Left ventricle myocardium superior (tissue), 1 donor: ENCODE measurements around the gene RTBDN. TPM values are rescaled to one million over a fixed set of nuclear protein-coding genes. Genes with fewer than 3 reads are reported as not detected.
"Not testable (repeated sequence)": the region's sequence is repeated elsewhere in the genome, so short reads cannot be mapped to it uniquely, and the experiment has no call there.

Experiments used
- ATAC-seq: fragments of 200-7000 bp; cut with Tn5 transposase; one replicate; pipeline ENCODE4 v1.9.1; 2020; ENCODE audit warnings: mild to moderate bottlenecking, moderate library complexity
- DNase-seq: peaks from one replicate; pipeline ENCODE4 v3.0.0-alpha.2; 2020
- intact Hi-C: fragments of 100-400 bp; cut with micrococcal nuclease; formaldehyde crosslinking; loops from one replicate; pipeline ENCODE4 v1.11.0; 2022
- total RNA-seq: library from RNA; stranded (reverse); fragmentation: NEBNext Ultra II Directional; extraction: Animal tissue kit (Norgen Biotek cat#: 25700); gene quantifications from one replicate; pipeline ENCODE4 v1.2.1, GENCODE V29; 2021
- donor health status: DM: no; HTN: yes; CAD: no; lungs with severe emphysema.

The RTBDN gene
- total RNA-seq, 1 donor from 2014 or later, result not detected

DNA sequence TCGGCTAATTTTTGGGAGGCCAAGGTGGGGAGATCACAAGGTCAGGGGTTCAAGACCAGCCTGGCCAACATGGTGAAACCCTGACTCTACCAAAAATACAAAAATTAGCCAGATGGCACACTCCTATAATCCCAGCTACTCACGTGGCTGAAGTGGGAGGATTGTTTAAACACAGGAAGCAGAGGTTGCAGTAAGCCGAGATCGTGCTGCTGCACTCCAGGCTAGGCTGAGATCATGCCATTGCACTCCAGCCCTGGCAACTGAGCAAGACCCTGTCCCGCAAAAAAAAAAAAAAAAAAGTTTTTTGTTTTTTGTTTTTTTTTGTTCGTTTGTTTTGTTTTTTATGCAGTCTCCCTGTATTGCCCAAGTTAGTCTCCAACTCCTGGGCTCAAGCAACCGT, 25.2 kb upstream of the RTBDN start:
- DNase-seq (no peak), ATAC-seq (no peak)
- intact Hi-C loops, result no loop called here

DNA sequence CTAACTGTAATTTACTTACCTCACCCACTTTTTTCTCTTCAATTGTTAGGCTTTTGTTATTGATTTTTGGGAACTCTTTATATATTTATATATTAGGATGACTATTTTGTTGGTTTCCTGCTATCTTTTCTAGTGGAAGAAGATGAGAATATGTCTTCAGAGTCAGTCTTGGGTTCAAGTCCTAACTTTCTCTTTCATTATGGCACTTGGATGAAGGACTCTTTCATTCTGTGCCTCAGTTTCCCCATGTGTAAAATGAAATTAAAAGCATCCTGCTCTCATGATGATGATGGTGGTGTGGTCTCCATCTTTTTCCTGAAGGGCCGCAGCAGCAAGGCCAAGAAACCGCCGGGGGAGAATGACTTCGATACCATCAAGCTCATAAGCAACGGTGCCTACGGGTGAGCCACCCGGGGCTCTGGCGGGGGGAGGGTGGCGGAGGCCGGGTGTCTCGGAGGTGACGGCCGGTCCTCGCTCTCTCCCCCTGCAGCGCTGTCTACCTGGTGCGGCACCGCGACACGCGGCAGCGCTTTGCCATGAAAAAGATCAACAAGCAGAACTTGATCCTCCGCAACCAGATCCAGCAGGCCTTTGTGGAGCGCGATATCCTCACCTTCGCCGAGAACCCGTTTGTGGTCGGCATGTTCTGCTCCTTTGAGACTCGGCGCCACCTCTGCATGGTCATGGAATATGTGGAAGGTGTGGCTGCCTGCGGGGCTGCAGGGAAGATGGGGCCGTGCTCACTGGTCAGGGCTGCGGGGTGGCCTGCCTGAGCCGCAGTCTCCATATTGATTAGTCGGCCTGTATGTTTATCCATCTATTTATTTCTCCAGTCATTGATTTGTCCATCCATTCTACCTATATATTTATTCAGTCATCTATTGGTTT, 23.9 kb upstream of the RTBDN start:
- intact Hi-C loops, result no loop called here
- DNase-seq (no peak), ATAC-seq (no peak)

DNA sequence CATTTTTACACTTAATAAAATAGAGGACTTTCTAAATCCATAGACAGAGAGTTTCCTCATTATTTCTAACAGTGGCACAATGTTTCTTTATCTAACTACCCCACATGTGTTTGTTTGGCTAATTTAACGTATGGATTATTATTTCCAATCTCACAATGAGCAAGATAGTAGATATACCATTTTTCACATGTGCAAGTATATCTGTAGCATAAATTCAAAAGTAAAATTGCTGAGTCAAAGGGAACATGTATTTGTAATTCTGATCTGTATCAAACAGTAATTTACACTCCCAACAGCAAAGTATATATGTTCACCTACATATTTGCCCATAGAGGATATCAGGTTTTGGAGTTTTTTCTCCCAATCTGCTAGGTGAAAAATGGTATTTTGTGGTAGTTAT, 22.3 kb upstream of the RTBDN start:
- ATAC-seq (no peak), DNase-seq (no peak)
- intact Hi-C loops, result no loop called here

DNA sequence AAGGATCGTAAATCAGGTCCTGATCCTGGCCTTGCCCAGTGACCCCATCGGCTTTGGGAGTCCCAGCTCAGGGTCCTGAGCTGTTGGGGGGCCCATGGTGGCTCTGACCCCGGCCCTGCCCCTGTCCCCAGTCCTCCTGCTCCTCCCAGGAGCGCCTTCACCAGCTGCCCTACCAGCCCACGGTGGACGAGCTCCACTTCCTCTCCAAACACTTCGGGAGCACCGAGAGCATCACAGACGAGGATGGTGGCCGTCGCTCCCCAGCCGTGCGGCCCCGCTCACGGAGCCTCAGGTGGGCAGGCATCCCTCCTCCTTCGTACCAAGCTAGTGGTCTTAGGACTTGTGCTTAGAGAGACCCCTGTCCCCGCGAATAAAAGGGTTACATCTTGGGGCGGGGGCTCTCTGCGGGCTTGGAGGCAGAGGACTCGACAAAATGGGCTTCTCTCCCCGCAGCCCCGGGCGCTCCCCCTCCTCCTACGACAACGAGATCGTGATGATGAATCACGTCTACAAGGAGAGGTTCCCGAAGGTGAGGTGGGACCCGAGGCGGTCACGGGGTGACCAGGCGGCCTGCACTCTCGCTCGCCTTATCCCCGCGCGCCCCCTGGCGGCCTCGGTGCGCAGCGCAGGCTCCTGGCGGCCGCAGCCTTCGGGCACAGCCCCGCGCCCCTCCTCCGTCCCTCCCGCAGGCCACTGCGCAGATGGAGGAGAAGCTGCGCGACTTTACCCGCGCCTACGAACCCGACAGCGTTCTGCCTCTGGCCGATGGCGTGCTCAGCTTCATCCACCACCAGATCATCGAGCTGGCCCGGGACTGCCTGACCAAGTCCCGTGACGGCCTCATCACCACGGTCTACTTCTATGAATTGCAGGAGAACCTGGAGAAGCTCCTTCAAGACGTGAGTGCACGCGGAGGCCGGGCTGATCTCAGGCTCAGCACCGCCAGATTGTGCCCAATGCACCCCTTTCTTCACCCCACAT, 13.1 kb upstream of the RTBDN start:
- intact Hi-C loops, result loop anchor here (10.0 kb wide), 1 partner anchor 83 kb away; no protein-coding TSS in a partner anchor
- DNase-seq, result peak; percentile 92

DNA sequence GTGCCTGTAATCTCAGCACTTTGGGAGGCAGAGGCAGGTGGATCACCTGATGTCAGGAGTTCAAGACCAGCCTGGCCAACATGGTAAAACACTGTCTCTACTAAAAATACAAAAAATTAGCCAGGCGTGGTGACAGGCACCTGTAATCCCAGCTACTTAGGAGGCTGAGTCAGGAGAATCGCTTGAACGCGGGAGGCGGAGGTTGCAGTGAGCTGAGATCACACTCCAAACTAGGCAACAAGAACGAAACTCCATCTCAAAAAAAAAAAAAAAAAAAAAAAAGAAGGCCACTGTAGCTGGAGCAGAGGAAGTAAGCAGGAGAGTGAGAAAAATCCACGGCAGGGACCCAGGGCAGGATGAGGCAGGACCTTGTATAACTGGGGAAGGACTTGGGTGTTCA, 12.2 kb upstream of the RTBDN start:
- not testable (repeated sequence) for ATAC-seq, DNase-seq
- intact Hi-C loops, result loop anchor here (10.0 kb wide), 1 partner anchor 82 kb away; no protein-coding TSS in a partner anchor

More for the DNA sequence above, 13.1 kb upstream of the RTBDN start:
- peak; percentile 99 for ATAC-seq

DNA sequence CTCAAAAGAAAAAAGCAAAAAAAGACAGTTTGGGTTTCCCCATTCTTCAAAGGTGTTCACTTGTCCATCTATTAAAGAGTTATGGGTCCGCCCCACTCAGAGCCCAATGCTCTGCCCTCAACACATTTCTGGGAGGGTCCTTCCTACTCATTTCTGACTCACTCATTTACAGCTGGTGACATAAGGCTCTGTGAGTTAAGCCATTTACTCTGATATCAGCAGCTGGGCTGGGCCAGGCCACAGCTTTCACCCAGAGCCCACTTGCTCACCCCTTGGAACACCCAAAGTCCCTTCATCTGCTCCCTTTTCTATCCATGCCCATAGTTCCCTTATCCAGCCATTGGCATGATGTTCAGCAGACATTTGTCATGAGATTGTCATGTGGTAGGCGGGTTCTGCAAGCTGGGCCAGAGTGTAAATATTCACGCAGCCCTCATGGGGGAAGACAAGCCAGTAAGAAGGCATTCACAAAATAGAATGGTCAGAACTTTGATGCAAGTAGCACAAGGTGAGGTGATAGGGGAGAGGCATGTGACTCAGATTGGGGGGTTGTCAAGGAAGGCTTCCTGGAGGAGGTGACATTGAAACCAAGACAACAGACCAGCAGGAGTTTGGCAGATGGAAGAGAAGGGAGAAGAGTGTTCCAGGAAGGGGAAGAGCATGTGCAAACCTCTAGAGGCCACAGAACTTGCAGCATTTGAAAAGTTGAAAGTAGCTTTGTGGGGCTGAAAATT, 9.8 kb upstream of the RTBDN start:
- intact Hi-C loops, result loop anchor here (10.0 kb wide), 1 partner anchor 79 kb away; no protein-coding TSS in a partner anchor
- no peak for DNase-seq
- no peak for ATAC-seq

DNA sequence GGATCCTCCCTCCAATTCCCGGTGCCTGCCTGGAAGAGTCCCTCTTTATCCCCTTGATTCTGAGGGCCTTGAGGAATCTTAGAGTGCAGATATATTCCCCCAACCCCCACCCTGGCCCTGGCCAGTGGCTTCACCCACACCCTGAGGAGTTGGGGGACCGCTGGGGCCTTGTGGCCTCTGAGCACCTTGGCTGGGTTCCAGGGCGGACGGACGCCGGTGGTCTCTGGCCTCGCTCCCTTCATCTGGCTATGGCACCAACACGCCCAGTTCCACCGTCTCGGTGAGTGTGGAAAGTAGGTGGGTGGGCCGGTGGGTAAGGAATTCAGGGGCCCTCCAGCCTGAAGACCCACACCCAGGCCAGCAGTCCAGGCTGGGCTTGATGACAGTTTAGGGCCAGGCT, 8.9 kb upstream of the RTBDN start:
- ATAC-seq (no peak), DNase-seq (no peak)
- intact Hi-C loops, result loop anchor here (10.0 kb wide), 1 partner anchor 79 kb away; no protein-coding TSS in a partner anchor

DNA sequence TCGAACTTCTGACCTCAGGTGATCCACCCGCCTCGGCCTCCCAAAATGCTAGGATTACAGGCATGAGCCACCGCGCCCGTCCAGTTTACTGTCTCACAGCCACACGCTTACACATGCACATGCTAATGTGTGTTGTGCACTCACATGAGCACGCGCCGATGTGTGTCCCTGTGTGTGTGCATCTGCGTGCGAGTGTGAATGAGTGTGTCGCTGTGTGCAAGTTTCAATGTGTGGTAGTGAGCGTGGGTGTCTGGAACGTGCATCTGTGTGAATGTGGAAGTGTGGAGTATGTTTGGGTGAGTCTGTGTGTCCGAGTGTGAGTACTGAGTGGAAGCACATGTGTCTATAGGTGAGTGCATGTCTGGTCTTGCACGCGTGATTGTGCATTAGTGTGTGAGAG, 8.1 kb upstream of the RTBDN start:
- DNase-seq (no peak), ATAC-seq (no peak)
- intact Hi-C loops, result loop anchor here (10.0 kb wide), 1 partner anchor 78 kb away; no protein-coding TSS in a partner anchor

DNA sequence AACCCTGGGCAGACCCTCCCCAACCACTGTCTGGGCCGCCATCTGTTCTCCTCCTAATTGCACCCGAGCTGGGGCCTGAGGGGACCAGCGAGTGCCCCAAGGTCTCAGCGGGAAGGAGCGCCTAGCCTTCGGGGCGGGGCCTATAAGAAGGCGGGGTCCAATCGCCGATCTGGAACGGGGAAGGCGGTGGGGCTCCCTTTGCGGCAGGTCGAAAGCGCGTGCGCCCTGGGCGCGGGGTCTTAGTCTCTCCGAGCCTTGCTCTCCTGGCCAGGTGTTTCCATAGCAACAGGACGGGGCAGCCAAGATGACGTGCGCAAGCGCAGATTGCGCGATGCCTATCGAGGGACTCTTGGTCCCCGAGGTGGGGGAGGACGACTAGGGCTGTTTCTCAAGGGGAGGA, 6.7 kb upstream of the RTBDN start:
- intact Hi-C loops, result loop anchor here (10.0 kb wide), 1 partner anchor 76 kb away; no protein-coding TSS in a partner anchor
- DNase-seq, result no peak
- ATAC-seq, result no peak

DNA sequence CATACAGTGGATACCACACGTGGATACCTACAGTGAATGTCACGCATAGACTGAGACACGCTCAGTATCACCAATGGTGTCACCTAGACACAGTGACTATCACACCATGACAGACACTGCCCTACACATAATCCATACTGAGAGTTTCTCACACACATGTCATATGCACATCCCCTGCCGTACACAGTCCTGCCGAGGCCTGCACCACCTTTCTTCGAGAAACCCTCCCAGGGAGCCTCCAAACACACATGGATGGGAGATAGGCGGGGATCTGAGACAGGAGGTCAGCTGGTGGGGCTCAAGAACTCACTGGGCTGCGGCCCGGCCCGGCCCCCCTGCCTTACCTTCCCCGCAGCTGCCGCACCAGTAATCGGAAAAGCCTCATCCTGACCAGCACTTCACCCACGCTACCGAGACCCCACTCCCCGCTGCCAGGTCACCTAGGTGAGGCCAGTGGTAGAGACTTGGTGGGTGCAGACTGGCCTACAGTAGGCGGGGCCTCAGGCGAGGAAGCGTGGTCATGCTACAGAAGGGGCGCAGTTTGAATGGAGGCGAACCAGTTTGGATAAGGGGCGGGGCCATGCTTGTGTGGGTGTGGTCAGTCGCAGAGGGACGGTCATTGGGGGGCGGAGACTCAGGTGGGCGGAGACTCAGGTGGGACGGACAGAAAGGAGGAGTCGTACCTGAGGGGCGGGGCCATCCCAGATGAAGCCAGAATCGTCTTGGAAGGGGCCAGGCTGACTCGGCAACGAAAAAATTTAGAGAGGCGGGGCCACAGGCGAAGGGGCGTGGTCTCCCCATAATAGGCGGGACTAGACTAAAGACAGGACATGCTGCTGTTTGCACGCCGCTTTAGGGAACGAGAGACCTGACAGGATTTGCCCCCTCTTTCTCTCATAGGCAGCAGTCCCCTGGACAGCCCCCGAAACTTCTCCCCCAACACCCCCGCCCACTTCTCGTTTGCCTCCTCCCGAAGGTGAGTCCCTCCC, 6.0 kb upstream of the RTBDN start:
- peak; percentile 50 for DNase-seq
- ATAC-seq, result peak; percentile 60
- intact Hi-C loops, result loop anchor here (10.0 kb wide), 1 partner anchor 76 kb away; no protein-coding TSS in a partner anchor

DNA sequence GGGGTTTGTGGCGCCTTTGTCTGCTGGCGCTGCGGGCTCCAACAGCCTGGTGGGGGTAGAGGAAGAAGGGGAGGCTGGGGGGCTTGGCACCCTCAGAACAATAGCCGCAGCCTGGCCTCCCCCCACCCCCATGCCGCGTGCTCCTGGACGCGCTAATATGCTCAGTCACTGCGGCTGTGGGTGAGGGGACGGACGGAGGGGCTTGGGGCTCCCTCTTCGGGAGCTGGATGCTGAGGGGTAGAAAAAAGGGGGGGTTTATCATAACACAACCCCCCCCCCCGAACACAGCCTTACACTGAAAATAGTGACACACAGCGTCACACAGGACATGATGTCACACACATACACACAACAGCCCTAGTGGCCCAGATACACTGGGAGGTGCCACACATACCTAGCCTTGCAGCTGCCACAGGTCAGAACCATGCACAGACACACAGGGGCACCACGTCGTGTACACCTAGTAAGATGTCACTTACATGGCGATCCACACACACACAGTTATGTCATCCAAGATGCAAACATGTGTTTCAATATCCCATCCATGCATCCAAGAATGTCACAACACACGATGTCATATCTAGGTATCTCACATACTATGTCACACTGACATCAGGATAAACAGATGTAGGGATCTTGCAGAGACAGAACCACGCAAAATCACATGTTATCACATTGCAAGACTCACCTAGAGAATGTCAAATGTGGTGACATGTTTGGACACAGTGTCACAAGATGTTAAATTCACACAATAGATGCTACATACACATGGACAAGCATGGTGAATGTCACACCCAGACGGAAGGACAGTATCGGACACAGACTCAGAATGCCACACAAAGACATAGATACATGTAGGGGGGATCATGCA, 4.7 kb upstream of the RTBDN start:
- ATAC-seq (no peak), DNase-seq (no peak)
- intact Hi-C loops, result no loop called here

DNA sequence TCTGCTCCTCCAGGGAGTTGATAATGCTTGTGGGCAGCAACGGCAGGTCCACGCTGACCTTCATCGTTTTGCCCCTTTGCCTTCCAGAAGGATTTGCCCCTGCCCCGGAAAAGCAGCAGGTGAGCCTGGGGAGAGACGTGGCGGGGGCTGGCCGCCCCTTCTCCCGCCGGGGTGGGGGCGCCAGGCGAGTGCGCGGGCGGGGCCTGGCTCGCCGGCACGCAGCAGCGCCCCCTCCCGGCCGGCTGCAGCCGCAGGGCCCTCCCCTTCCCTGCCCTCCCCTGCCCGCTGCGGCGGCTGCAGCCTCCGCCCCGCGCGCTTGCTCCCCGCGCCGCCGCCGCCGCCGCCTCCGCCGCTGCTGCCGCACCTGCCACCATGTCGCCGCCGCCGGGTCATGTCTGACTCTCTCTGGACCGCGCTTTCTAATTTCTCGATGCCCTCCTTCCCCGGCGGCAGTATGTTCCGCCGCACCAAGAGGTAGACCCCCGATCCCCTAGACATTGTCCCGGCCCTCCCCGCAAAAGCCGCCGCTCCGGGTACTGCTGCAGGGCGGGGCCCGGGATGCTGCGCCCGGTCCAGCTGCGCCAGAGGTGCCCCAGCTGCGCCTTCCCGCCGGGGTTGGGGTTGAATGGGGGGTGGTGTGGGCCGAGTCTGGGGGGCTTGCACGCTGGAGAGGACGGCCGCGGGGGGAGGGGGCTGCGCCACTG, 4.0 kb upstream of the RTBDN start, which contains the start of gene MAST1:
MAST1 (plus strand) TSS at position 334 of the 704 bp plus-strand sequence; CDS start at position 392, 58 bp downstream.
- intact Hi-C loops, result no loop called here
- ATAC-seq (peak; percentile 74), DNase-seq (peak; percentile 60)

DNA sequence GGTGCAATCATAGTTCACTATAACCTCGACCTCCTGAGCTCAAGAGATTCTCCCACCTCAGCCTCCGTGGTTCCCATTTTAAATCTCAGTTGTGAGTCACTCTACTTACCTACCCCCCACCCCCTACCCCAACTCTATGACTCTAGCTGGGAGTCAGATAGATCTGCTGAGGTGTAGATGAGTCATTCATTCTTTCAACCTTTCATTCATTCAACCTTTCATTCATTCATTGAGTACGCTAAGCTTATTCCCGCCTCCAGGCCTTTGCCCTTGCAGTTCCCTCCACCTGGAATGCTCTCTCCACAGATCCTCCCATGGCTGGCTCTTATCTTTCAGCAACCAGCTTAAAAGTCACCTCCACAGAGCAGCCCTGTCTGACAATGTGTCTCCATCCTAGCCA, 2.8 kb upstream of the RTBDN start:
- DNase-seq (no peak), ATAC-seq (no peak)
- intact Hi-C loops, result no loop called here

DNA sequence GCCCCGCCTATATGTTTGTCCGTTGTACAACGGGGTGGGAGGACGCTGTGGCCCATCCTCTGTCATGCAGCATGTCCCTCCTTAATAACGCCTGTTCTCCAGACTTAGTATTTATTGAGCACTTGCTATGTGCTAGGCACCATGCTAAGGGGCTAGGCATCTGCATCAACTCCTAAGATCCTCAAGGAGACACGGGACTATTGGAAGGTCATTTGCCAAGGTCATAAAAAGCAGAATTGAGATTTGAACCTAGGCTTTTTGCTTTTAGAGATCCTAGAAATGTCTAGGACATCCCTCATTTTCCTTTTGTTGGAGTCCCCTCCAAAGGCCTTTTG, 2.1 kb upstream of the RTBDN start:
- DNase-seq, result no peak
- ATAC-seq, result no peak

DNA sequence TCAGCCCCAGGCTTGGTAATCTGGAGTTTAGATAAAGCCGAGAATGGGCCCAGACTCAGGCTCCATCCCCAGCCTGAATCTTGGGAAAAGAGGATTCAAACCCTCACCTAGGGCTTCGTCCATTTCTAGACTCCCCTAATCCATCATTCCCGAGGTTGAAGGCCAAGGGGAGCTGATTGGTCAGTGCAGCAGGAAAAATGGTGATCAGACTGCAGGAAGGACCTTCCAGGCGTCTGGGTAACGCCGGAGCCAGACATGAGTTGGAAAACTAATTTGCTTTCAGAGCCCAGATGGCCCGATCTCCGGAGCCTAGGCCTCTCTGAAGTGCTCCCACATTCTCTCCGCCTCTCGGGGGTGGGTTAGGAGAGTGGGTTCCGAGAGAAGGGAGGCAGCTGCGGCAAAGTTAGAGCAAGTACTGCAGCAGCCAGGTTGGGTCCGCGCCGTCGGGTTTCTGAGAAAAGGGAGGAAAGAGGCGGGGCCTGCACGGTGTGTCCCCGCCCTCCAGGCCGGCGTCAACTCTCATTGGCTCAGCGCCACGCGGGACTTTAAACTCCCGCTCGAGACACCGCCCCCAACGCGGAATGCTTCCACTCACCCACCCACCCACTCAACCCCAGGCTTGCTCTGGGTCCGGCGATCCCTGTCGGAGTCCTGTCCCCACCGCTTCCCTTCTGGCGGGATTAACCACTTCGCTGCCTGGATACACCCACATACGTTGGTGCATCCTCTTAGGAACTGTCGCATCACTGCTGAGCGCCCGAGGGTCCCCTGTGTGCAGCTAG, 788 bp upstream of the RTBDN start:
- intact Hi-C loops, result no loop called here
- ATAC-seq (no peak), DNase-seq (no peak)

More for the DNA sequence above, 2.1 kb upstream of the RTBDN start:
- intact Hi-C loops, result no loop called here
